Adrenal gland (tissue), 19 donors: Measurements from ENCODE around the gene SLC9B1. TPM values are rescaled to one million over a fixed set of nuclear protein-coding genes. Genes with fewer than 3 reads are reported as not detected.

Experiments
- DNase-seq, 7 donors: peaks; one replicate each; pipeline ENCODE4 v3.0.0-alpha.2; 2019 to 2020
- H3K27ac ChIP-seq, 5 donors: fragments of 200-600 bp; sonication (generic) in 4 of 5; 1 replicate in 3 of 5; 2 replicates in 2 of 5; pipeline versions ENCODE4 v1.5.1 to v1.8.0; 2016 to 2020; ENCODE audit warnings: mild to moderate bottlenecking in 1 of 5
- H3K27me3 ChIP-seq: fragments of 200-600 bp; 2 replicates; pipeline ENCODE4 v1.8.0; 2021
- H3K36me3 ChIP-seq, 2 donors: fragments of 200-600 bp; replicated peaks in 1 of 2; 1 replicate in 1 of 2; 2 replicates in 1 of 2; pipeline versions ENCODE4 v1.5.1 to v1.8.0; 2018 to 2022
- H3K4me1 ChIP-seq, 2 donors: fragments of 200-600 bp; replicated peaks in 1 of 2; 1 replicate in 1 of 2; 2 replicates in 1 of 2; pipeline versions ENCODE4 v1.5.1 to v1.8.0; 2018 to 2021
- H3K4me3 ChIP-seq, 4 donors: fragments of 200-600 bp; sonication (generic) in 3 of 4; one replicate each; pipeline ENCODE4 v1.5.1; 2016 to 2018
- H3K9me3 ChIP-seq, 3 donors: fragments of 200-600 bp; sonication (generic) in 1 of 3; replicated peaks in 1 of 3; 1 replicate in 2 of 3; 2 replicates in 1 of 3; pipeline versions ENCODE4 v1.5.1 to v1.8.0; 2016 to 2021
- POLR2A ChIP-seq, 2 donors: fragments of 450-650 bp; IDR thresholded peaks; one replicate each; pipeline ENCODE4 v1.6.1; 2017; ENCODE audit warnings: antibody characterized with exemption in 2 of 2, mild to moderate bottlenecking in 2 of 2, moderate library complexity in 1 of 2
- WGBS, 4 donors: extraction: QIAGEN DNeasy Blood & Tissue Kit in 2 of 4; methylation state at CpG; one replicate each; pipeline versions ENCODE4 v1.1.5 to v1.1.7; 2013 to 2017; 5-methylcytosine and 5-hydroxymethylcytosine counted together
- intact Hi-C, 2 donors: fragments of 100-400 bp; cut with DNase I; formaldehyde crosslinking; loops; one replicate each; pipeline versions ENCODE4 v1.14.1 to v1.15.0; 2022 to 2023
- long read RNA-seq, 10 donors: library from polyadenylated mRNA in 3 of 10; unstranded in 2 of 10; stranded (forward) in 1 of 10; transcript quantifications; one replicate each; pipeline ENCODE4 v2.0.0 and lab custom pipeline, GENCODE V29; 2021 to 2026
- polyA plus RNA-seq, 3 donors: library from polyadenylated mRNA; stranded (reverse); fragments of 200-250 nt in 2 of 3; fragments of 350-450 nt in 1 of 3; fragmentation: Illumina TruSeq in 1 of 3; extraction: RNeasy Lipid Tissue Mini Kit (QIAGEN cat#74804) in 1 of 3; gene quantifications; one replicate each; pipeline ENCODE4 v1.2.3, GENCODE V29; 2013 to 2014
- total RNA-seq, 9 donors: library from RNA; depleted of rRNA in 4 of 9; stranded (reverse); fragments of >200 nt in 4 of 9; fragments of 120-200 nt in 1 of 9; fragmentation: NEBNext Ultra II Directional in 1 of 9; extraction: Animal tissue kit (Norgen Biotek cat#: 25700) in 1 of 9; gene quantifications; one replicate each; pipeline versions ENCODE4 v1.1.0 to v1.2.4, GENCODE V29; 2013 to 2023
- TF ChIP-seq, protein P1 (sequence below), 6 experiments: fragments of 450-650 bp in 4 of 6; fragments of 200-600 bp in 2 of 6; sonication (generic) in 1 of 6; IDR thresholded peaks; 1 replicate in 5 of 6; 2 replicates in 1 of 6; pipeline versions ENCODE4 v1.5.1 to v1.8.0; 2016 to 2021; ENCODE audit warnings: antibody characterized with exemption in 6 of 6, mild to moderate bottlenecking in 2 of 6, moderate library complexity in 1 of 6
- donor health status: healthy with polysubstance abuse.
- donor health status: Bipolar disorder and iron deficiency.
- donor health status: DM: yes; HTN: yes; CAD: no.
- donor health status: DM: no; HTN: no; CAD: no.
- donor health status: DM: no; HTN: no; CAD: no.
- donor health status: DM: yes; HTN: yes; CAD: no.

SLC9B1 gene, protein sequence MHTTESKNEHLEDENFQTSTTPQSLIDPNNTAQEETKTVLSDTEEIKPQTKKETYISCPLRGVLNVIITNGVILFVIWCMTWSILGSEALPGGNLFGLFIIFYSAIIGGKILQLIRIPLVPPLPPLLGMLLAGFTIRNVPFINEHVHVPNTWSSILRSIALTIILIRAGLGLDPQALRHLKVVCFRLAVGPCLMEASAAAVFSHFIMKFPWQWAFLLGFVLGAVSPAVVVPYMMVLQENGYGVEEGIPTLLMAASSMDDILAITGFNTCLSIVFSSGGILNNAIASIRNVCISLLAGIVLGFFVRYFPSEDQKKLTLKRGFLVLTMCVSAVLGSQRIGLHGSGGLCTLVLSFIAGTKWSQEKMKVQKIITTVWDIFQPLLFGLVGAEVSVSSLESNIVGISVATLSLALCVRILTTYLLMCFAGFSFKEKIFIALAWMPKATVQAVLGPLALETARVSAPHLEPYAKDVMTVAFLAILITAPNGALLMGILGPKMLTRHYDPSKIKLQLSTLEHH
- total RNA-seq, result 1 to 10 TPM in 7 of 9 donors, under 1 TPM in 1, not detected in 1; 0.54 to 3.3 (median 1.6) TPM
- polyA plus RNA-seq, result 1 to 10 TPM in 2 of 3 donors, under 1 TPM in 1; 0.32 to 2.1 (median 1.0) TPM
- long read RNA-seq, donor 1, result 0 reads
- long read RNA-seq, donor 2, result 0 reads
- long read RNA-seq, donor 3, partial matches to known transcripts, result 0 of 1 reads
- long read RNA-seq, donor 3, other reads (novel, unspliced or antisense), result 0 of 1 reads
- long read RNA-seq, donor 4, result 0 reads
- long read RNA-seq, donor 5, result 0 reads
- long read RNA-seq, donor 6, partial matches to known transcripts, result 1 of 4 reads
- long read RNA-seq, donor 6, other reads (novel, unspliced or antisense), result 3 of 4 reads
- long read RNA-seq, donor 7, result 0 reads
- long read RNA-seq, donor 8, result 0 reads
- long read RNA-seq, donor 9, result 0 reads
- long read RNA-seq, donor 10, result 0 reads

DNA sequence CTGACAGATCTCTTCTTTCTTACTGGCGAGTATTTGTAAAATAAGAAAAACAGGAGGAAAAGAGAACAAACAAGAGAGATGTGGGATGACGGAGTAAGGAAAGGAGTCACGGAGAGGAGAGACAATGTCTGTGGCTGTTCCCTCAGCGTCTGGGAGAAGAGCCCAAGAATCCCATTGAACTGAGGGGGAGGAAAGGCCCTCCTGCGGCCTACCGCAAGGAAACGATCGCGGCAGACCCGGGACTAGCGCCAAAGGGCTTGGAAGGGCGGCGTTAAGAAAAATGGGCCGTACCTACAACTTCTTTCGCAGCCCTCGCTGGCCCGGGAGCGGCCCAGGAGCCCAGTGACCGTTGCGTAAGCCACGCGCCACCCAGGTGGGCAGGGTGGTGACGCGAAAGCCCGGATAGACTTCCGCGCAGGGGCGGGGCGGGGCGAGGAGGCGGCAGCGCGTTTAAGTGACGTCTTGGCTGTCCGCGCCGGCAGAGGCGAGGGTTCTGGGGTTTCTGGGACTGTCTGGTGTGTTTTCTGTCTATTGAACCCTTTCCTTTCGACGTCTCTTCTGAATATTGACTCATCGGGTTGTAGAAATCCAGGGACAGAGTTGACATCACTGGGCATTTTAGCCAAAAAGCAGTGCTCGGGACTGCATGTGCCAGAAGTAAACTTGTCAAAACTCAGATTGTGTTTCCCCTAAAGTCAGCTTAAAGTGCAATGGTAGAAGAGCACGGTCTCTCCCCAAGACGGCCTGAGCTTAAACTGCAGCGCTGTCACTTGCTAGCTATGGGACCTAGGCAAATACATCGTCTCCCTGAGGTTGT, at the start of gene SLC9B1:
Gene SLC9B1, minus strand, starts transcription at position 398 of the 817 bp plus-strand sequence. CDS start 27,994 bp downstream, outside the sequence.
- Histone ChIP-seq H3K36me3 (no peaks in the 10 kb centered on the region), H3K27ac (peak within 1 kb of the TSS; percentile 37 to 96 (median 90)), H3K9me3 (no peaks in the 10 kb centered on the region), H3K4me3 (peak within 1 kb of the TSS in 3 of 4 donors; percentile 1 to 52 (median 35)), H3K27me3 (no peaks in the 10 kb centered on the region), H3K4me1 (peaks cover 0 to 7% of the 10 kb centered on the region in 2 donors)
- peak; percentile 97 to 99 (median 98) for DNase-seq
- WGBS, 4 donors, result 0 to 1% (median 1%) methylated on average over 24 to 46 of the region's 46 CpGs
- TF ChIP-seq, protein P1, sequence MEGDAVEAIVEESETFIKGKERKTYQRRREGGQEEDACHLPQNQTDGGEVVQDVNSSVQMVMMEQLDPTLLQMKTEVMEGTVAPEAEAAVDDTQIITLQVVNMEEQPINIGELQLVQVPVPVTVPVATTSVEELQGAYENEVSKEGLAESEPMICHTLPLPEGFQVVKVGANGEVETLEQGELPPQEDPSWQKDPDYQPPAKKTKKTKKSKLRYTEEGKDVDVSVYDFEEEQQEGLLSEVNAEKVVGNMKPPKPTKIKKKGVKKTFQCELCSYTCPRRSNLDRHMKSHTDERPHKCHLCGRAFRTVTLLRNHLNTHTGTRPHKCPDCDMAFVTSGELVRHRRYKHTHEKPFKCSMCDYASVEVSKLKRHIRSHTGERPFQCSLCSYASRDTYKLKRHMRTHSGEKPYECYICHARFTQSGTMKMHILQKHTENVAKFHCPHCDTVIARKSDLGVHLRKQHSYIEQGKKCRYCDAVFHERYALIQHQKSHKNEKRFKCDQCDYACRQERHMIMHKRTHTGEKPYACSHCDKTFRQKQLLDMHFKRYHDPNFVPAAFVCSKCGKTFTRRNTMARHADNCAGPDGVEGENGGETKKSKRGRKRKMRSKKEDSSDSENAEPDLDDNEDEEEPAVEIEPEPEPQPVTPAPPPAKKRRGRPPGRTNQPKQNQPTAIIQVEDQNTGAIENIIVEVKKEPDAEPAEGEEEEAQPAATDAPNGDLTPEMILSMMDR (IDR thresholded peaks at IDR 0.05), result no peak
- peak; percentile 84 to 89 for TF ChIP-seq POLR2A (IDR thresholded peaks at IDR 0.05)
- intact Hi-C loops, result no loop called here

DNA sequence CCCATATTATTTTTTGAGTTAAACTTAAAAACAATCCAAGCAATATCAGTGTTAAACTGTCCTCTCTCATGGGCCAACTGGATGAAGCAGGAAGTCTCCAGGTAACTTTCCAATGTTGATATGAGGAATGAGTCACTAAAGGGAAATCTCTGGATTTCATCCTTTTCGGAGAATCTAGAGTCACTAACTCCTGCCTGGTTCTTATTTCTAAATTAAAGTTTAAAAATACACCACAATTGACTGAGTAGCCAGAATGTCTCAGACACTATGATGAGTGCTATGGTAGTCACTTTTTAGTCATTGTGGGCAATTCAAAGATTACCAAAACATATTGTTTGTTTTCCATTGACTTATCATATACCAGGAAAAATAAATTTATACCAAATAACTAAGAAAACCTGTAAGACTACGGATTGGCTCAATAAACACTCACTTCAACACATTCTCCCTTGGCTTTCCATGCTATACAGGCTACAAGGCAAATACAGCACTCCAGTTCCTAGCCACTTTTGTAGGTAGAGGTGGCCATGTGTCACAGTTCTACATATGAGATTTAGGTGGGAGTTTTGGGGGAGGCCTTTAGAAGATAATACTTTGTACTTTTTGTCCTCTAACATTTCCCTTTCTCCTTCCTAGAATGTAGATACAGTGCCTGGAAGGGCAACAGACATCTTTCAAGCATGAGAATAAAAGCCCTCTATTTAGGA, 48.5 kb upstream of the SLC9B1 start:
- WGBS, 4 donors, result 84 to 91% (median 89%) methylated on average over 2 of the region's 2 CpGs
- TF ChIP-seq, protein P1 (IDR thresholded peaks at IDR 0.05), result no peak
- TF ChIP-seq POLR2A (IDR thresholded peaks at IDR 0.05), result no peak
- Histone ChIP-seq H3K4me1 (no peaks in the 10 kb centered on the region), H3K27me3 (no peaks in the 10 kb centered on the region), H3K36me3 (no peaks in the 10 kb centered on the region), H3K27ac (no peak overlapping the region), H3K4me3 (no peak overlapping the region), H3K9me3 (no peaks in the 10 kb centered on the region)
- DNase-seq, result no peak
- intact Hi-C loops, result no loop called here

DNA sequence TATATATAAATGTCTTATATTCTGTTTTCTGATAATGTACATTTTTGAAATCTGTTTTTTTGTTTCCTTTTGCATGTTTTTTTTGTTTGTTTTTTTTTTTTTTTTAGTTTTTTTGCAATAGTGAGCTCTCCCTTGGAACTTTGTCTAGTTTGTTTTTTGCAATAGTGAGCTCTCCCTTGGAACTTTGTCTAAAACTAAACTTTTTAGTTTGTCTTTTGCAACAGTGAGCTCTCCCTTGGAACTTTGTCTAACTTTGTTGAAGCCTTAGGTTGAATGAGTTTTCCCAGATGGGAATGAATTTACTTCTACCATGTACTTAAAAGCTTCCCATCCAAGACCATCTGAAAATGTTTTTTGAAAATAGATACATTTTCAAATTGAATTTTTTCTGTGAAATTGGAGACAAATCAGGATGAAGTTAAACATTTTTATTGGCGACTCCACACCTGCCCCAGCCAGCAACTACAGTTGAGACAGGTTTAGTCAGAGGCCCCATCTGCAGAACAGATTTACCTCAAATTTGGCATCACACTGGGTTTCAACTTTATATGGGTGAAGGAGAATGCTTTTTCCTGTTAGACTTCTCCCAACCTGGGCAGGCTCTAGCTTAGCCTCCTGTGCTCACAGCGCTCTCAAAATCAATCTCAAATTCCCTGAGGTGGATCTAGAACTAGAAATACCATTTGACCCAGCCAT, 41.1 kb upstream of the SLC9B1 start:
- whole genome bisulfite sequencing, 4 donors, result 94 to 100% (median 99%) methylated on average over 2 of the region's 2 CpGs
- intact Hi-C loops, result no loop called here
- Histone ChIP-seq H3K36me3 (no peaks in the 10 kb centered on the region), H3K4me3 (no peak overlapping the region), H3K27ac (no peak overlapping the region), H3K27me3 (no peaks in the 10 kb centered on the region), H3K9me3 (no peaks in the 10 kb centered on the region), H3K4me1 (no peaks in the 10 kb centered on the region)
- DNase-seq, result no peak
- no peak for TF ChIP-seq POLR2A (IDR thresholded peaks at IDR 0.05)
- TF ChIP-seq, protein P1 (IDR thresholded peaks at IDR 0.05), result no peak
